AG10803 (cell line): Measurements from ENCODE around the gene TANGO2.
A peak's percentile ranks its signal among the peaks of the same experiment; 100 is the strongest.

Source experiments
- DNase-seq: peaks from one replicate; pipeline ENCODE4 v3.0.0; 2010; ENCODE audit warnings: low read depth
- H3K4me3 ChIP-seq: 2 replicates; pipeline ENCODE4 v1.5.1; 2011; ENCODE audit warnings: mild to moderate bottlenecking, low read length, control low read depth
- CTCF ChIP-seq: conservative IDR thresholded peaks from 2 replicates; pipeline ENCODE4 v1.5.1; 2011; ENCODE audit warnings: mild to moderate bottlenecking, low read length, control low read depth, inconsistent platforms

The TANGO2 gene

GRCh38 chr22:20026996-20027601 lies 6.2 kb downstream of the TANGO2 start:
- DNase-seq, result no peak
- no peak for TF ChIP-seq CTCF

GRCh38 chr22:20027966-20028854 lies 7.3 kb downstream of the TANGO2 start:
- H3K4me3 ChIP-seq, result no peak overlapping the region
- no peak for DNase-seq
- peak; percentile 33 for TF ChIP-seq CTCF

More at GRCh38 chr22:20026996-20027601, 6.2 kb downstream of the TANGO2 start:
- no peak overlapping the region for H3K4me3 ChIP-seq

GRCh38 chr22:20028855-20029549 lies 8.1 kb downstream of the TANGO2 start:
- H3K4me3 ChIP-seq, result no peak overlapping the region
- no peak for DNase-seq
- no peak for TF ChIP-seq CTCF

GRCh38 chr22:20029550-20030225 lies 8.8 kb downstream of the TANGO2 start:
- H3K4me3 ChIP-seq, result no peak overlapping the region
- DNase-seq, result no peak
- TF ChIP-seq CTCF, result no peak

- no peak for TF ChIP-seq CTCF
- no peak overlapping the region for H3K4me3 ChIP-seq
- no peak for DNase-seq
These were observed 11.0 kb downstream of the TANGO2 start for GRCh38 chr22:20031732-20032406.

- no peak for DNase-seq
- TF ChIP-seq CTCF, result no peak
- no peak overlapping the region for H3K4me3 ChIP-seq
These were observed 11.6 kb downstream of the TANGO2 start for GRCh38 chr22:20032407-20032991.
